ENCODE measurements around the gene PLAAT2. TPM values are rescaled to one million over a fixed set of nuclear protein-coding genes. Genes with fewer than 3 reads are reported as not detected.

The PLAAT2 gene
- total RNA-seq, 4 donors from 2014 or later, result 0.47 TPM; not detected in 3

DNA sequence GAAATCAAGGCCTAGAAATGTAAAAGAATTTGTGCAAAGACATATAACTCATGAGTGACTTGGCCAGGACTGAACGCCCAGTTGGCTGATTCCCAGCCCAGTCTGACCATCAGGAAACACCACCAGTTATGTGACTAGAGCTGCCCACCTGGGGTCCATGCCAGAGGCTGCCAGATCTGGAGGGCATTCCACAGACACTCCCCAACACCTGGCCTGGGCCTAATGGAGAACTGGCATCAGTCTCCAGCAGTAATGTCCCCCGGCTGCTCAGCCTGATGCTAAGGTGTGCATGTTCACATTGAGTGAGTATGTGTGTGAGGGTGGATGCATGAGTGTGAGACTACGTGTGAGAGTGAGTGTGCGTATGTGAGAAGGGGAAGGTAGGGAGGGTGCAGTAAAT is 35.4 kb upstream of the PLAAT2 start:
- Histone ChIP-seq H3K4me1 (peaks cover 0 to 10% (median 0%) of the 10 kb centered on the region in 3 donors), H3K9me3 (no peaks in the 10 kb centered on the region), H3K27me3 (no peaks in the 10 kb centered on the region), H3K4me3 (no peak overlapping the region), H3K27ac (no peak overlapping the region), H3K36me3 (peaks cover 0 to 9% (median 0%) of the 10 kb centered on the region in 3 donors)
- no peak for TF ChIP-seq POLR2A (IDR thresholded peaks at IDR 0.05)
- intact Hi-C loops (cut with DNase I), result no loop called here
- 73 to 81% methylated on average over 4 of the region's 4 CpGs for WGBS, 2 donors
- DNase-seq, result no peak

DNA sequence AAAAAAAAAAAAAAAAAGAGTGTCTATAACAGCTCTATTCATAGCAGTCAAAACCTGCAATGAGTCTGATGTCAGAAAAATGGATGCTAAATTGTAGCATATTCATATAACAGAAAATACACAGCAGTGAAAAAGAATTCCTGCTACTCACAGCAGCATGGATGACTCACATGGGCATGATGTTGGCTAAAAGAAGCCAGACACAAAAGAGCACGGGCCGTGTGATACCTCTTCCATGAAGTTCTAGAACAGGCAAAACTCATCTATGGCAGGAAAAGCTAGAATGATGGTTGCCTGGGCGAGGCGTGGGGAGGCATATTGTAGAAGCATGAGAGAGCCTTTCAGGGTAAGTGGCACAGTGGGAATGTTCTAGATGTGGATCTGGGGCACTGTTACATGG is 32.1 kb upstream of the PLAAT2 start:
- DNase-seq, result no peak
- WGBS, 2 donors, result 54 to 60% methylated on average over 4 of the region's 4 CpGs
- Histone ChIP-seq H3K36me3 (peaks cover 0 to 19% (median 0%) of the 10 kb centered on the region in 3 donors), H3K27ac (no peak overlapping the region), H3K4me3 (no peak overlapping the region), H3K4me1 (no peaks in the 10 kb centered on the region), H3K27me3 (no peaks in the 10 kb centered on the region), H3K9me3 (no peaks in the 10 kb centered on the region)
- TF ChIP-seq POLR2A (IDR thresholded peaks at IDR 0.05), result no peak
- TF ChIP-seq, protein P1, sequence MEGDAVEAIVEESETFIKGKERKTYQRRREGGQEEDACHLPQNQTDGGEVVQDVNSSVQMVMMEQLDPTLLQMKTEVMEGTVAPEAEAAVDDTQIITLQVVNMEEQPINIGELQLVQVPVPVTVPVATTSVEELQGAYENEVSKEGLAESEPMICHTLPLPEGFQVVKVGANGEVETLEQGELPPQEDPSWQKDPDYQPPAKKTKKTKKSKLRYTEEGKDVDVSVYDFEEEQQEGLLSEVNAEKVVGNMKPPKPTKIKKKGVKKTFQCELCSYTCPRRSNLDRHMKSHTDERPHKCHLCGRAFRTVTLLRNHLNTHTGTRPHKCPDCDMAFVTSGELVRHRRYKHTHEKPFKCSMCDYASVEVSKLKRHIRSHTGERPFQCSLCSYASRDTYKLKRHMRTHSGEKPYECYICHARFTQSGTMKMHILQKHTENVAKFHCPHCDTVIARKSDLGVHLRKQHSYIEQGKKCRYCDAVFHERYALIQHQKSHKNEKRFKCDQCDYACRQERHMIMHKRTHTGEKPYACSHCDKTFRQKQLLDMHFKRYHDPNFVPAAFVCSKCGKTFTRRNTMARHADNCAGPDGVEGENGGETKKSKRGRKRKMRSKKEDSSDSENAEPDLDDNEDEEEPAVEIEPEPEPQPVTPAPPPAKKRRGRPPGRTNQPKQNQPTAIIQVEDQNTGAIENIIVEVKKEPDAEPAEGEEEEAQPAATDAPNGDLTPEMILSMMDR (IDR thresholded peaks at IDR 0.05), result no peak
- intact Hi-C loops (cut with DNase I), result no loop called here

DNA sequence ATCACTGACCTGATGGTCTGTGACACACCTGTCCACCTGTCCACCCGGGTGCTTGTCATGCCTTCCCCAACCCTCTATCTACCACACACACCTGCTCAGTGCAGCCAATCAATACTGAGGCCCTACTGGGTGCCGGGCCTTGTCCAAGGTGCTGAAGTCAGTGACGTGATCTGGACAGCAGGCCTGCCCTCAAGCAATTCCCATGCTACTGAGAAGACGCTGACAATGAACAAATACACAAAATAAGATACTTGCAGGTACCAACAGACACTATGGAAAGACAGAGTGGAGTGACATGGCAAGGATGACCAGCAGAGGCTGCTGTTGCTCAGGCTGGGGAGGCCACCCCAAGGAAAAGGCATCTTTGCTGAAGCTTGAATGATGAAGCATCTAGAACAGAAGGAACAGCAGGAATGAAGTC is 29.8 kb upstream of the PLAAT2 start:
- Histone ChIP-seq H3K27me3 (no peaks in the 10 kb centered on the region), H3K9me3 (no peaks in the 10 kb centered on the region), H3K27ac (no peak overlapping the region), H3K4me1 (no peaks in the 10 kb centered on the region), H3K4me3 (no peak overlapping the region), H3K36me3 (peaks cover 0 to 29% (median 0%) of the 10 kb centered on the region in 3 donors)
- TF ChIP-seq POLR2A (IDR thresholded peaks at IDR 0.05), result no peak
- TF ChIP-seq, protein P1 (IDR thresholded peaks at IDR 0.05), result peak in 5 of 6 experiments; percentile 15 to 56 (median 30)
- 65 to 92% methylated on average over 2 to 4 of the region's 4 CpGs for WGBS, 2 donors
- intact Hi-C loops (cut with DNase I), result no loop called here
- no peak for DNase-seq

DNA sequence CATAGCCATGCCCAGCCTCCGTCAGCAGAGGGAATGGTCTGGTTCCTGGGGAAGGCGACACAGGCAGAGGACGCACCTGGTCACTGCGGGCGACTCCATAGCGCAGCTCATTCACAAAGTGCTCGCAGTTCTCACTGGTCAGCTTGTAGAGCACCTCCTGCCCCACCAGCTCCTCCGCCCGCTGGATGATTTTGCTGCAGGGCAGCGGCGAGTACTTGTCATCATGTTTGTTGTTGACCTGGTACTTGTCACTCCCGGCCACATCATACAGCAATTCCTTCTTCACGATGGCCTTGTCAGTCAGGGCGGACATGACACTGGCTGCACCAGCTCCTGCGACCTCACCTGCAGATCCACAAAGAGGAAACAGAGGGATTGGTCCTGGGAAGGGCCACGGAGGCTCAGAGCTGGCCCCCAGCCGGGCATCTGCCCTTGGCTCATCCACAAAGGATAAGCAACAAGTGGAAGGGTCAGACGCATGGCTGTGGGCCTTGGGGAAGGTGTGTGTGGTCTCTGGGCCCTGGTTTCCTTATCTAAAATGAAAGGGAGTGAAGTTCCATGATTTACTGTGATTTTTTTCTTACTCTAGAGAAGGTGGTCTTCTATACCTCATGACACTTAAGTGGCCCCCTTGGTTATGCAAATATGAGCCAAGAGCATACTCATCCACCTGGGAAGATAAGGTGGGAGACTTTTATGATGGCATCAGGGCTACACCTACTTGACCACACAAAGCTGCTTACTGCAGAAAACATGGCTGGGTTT is 27.0 kb upstream of the PLAAT2 start:
- Histone ChIP-seq H3K4me3 (no peak overlapping the region), H3K27ac (no peak overlapping the region), H3K36me3 (peaks cover 0 to 38% (median 0%) of the 10 kb centered on the region in 3 donors), H3K9me3 (no peaks in the 10 kb centered on the region), H3K4me1 (no peaks in the 10 kb centered on the region), H3K27me3 (no peaks in the 10 kb centered on the region)
- intact Hi-C loops (cut with DNase I), result no loop called here
- WGBS, 2 donors, result 79 to 86% methylated on average over 4 to 18 of the region's 18 CpGs
- no peak for DNase-seq
- TF ChIP-seq POLR2A (IDR thresholded peaks at IDR 0.05), result no peak
- TF ChIP-seq, protein P1 (IDR thresholded peaks at IDR 0.05), result no peak

DNA sequence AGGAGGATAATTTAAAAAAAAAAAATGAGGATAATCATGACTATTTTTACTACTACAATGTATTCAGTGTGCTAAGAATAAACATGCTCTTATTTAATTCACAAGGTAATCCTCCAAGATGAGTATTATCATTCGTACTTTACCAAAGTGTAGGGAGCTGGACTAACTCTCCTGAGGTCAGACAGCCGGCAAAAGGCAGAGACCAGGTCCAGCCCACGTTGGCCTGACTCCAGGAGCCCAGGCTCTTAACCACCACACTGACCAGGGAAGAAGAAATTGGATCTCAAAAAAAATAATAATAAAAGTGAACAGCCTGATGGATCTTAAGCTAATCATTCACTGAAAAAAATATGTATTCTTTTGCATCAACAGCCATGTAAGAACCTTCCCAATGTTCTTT is 25.8 kb upstream of the PLAAT2 start:
- no peak for DNase-seq
- intact Hi-C loops (cut with DNase I), result no loop called here
- TF ChIP-seq, protein P1 (IDR thresholded peaks at IDR 0.05), result no peak
- no peak for TF ChIP-seq POLR2A (IDR thresholded peaks at IDR 0.05)
- Histone ChIP-seq H3K9me3 (no peaks in the 10 kb centered on the region), H3K36me3 (peaks cover 0 to 39% (median 0%) of the 10 kb centered on the region in 3 donors), H3K4me1 (no peaks in the 10 kb centered on the region), H3K27me3 (no peaks in the 10 kb centered on the region), H3K27ac (no peak overlapping the region), H3K4me3 (no peak overlapping the region)
- WGBS, 2 donors, result 68 to 80% methylated on average over 3 of the region's 3 CpGs
